H1 (cell line): Measurements from ENCODE around the gene CEP128.

ENCODE experiments used
- MAX ChIP-seq: IDR thresholded peaks from 2 replicates; pipeline ENCODE4 v1.6.1; 2012; ENCODE audit warnings: inconsistent platforms
- SP1 ChIP-seq: IDR thresholded peaks from 2 replicates; pipeline ENCODE4 v1.6.1; 2011; ENCODE audit warnings: low read depth, low read length

GRCh38 chr14:80609055-80609454 lies 332.5 kb downstream of the CEP128 start:
- TF ChIP-seq SP1 (no peak), MAX (no peak)
